Measurements from ENCODE around the gene DPF3. TPM values are rescaled to one million over a fixed set of nuclear protein-coding genes. Genes with fewer than 3 reads are reported as not detected.

The DPF3 gene
- total RNA-seq, 6 experiments from 2014 or later: 4.1 to 6.6 (median 5.4) TPM

DNA sequence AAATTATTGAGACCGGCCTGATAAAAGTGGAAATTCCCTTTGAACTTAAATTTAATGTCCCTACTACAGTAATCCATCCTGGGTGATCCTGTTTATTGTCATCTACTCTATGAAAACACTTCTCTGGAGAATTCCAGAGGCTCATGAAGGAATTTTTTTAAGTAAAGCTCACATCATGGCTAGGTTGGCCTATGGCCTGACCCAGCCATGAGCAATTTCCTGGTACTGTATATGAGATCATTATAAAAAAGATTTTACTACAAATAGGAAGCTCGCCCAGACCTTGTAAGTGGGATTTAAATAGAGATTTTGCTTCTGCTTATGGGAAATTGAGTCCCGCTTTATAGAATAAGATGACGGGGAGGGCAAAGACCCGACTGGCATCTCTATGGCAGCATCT, 215.5 kb downstream of the DPF3 start:
- Mint-ChIP-seq H3K27me3 (ENCODE audit: insufficient read depth) (peaks cover 2% of the 10 kb centered on the region), H3K27ac (peak overlapping the region; percentile 87), H3K4me3 (peak overlapping the region; percentile 26), H3K9me3 (peaks cover 6% of the 10 kb centered on the region; the same call in 1 of the 2 replicates), H3K4me1 (ENCODE audit: low read depth) (peaks cover 56% of the 10 kb centered on the region), H3K36me3 (ENCODE audit: low read depth) (peaks cover 41% of the 10 kb centered on the region)
- peak; percentile 60 for DNase-seq
- TF ChIP-seq, protein P1, sequence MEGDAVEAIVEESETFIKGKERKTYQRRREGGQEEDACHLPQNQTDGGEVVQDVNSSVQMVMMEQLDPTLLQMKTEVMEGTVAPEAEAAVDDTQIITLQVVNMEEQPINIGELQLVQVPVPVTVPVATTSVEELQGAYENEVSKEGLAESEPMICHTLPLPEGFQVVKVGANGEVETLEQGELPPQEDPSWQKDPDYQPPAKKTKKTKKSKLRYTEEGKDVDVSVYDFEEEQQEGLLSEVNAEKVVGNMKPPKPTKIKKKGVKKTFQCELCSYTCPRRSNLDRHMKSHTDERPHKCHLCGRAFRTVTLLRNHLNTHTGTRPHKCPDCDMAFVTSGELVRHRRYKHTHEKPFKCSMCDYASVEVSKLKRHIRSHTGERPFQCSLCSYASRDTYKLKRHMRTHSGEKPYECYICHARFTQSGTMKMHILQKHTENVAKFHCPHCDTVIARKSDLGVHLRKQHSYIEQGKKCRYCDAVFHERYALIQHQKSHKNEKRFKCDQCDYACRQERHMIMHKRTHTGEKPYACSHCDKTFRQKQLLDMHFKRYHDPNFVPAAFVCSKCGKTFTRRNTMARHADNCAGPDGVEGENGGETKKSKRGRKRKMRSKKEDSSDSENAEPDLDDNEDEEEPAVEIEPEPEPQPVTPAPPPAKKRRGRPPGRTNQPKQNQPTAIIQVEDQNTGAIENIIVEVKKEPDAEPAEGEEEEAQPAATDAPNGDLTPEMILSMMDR (IDR thresholded peaks at IDR 0.05): no peak

DNA sequence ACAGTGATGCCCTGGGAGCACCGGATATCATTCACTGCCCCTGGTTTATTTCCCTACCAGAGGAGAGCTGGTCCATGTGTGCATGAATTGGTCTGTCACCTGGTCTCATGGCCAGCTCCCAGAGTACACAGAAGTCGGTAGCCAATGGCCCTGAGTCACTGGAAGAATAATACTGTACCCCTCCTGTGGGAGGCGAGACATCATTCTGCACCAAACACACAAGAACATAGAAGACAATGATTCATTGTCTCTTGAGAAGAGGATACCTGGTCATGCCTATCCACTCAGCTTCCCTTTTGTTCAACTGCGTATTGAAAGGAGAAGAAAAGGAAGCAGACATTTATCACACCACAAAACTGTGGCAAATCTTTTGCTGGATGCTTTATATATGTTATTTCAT, 216.2 kb downstream of the DPF3 start:
- no peak for DNase-seq
- H3K9me3 Mint-ChIP-seq: peaks cover 6% of the 10 kb centered on the region; the same call in 1 of the 2 replicates
- peak overlapping the region; percentile 87; the same call in 1 of the 2 replicates for H3K27ac Mint-ChIP-seq
- peaks cover 39% of the 10 kb centered on the region for H3K36me3 Mint-ChIP-seq (ENCODE audit: low read depth)
- H3K4me3 Mint-ChIP-seq: no peak overlapping the region
- TF ChIP-seq, protein P1 (IDR thresholded peaks at IDR 0.05): no peak
- peaks cover 54% of the 10 kb centered on the region for H3K4me1 Mint-ChIP-seq (ENCODE audit: low read depth)
- peaks cover 2% of the 10 kb centered on the region for H3K27me3 Mint-ChIP-seq (ENCODE audit: insufficient read depth)

DNA sequence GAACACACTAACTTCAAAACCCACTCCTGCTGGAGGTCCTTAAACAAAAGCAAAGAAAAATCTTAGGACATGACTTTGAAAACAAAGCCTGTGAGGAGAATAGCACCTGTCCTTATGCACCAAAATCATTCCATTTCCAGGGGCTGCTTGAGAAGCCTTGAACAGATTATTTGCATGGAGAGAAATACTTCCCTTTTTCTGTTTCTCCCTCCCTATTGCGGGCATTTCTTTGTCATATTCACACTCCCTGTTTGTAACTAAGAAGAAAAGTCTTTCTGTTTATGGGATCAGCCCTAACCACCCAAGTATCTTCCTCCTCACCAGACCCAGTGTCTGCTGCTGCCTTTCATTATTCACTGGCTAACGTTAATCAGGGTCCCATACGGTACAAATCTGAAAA, 218.8 kb downstream of the DPF3 start:
- Mint-ChIP-seq H3K4me1 (ENCODE audit: low read depth) (peaks cover 29% of the 10 kb centered on the region), H3K27me3 (ENCODE audit: insufficient read depth) (no peaks in the 10 kb centered on the region; the same call in 1 of the 2 replicates), H3K27ac (no peak overlapping the region), H3K4me3 (no peak overlapping the region), H3K36me3 (ENCODE audit: low read depth) (peaks cover 52% of the 10 kb centered on the region), H3K9me3 (peaks cover 6% of the 10 kb centered on the region; the same call in 1 of the 2 replicates)
- TF ChIP-seq, protein P1 (IDR thresholded peaks at IDR 0.05): no peak
- no peak for DNase-seq

DNA sequence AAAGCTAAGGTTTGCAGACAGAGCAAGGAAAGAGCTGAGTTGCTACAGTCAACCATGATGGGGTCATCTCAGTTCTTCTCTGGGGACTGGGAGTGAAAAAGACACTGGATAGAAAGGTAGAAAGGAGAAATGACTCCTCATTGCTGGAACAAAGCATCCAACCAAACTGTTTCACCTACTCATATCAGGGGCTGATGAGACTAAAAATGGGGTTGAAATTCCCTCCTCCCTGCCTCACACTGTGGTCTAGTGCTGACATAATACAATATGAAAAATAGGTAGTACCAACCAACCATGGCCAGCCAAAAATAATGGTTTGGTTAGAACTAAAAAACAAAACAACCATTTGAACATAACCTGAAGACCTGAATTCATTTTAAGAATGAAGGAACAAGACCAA, 220.7 kb downstream of the DPF3 start:
- TF ChIP-seq, protein P1 (IDR thresholded peaks at IDR 0.05): no peak
- Mint-ChIP-seq H3K27ac (no peak overlapping the region), H3K27me3 (ENCODE audit: insufficient read depth) (no peaks in the 10 kb centered on the region; the same call in 1 of the 2 replicates), H3K36me3 (ENCODE audit: low read depth) (peaks cover 64% of the 10 kb centered on the region), H3K4me1 (ENCODE audit: low read depth) (peaks cover 18% of the 10 kb centered on the region), H3K9me3 (peaks cover 6% of the 10 kb centered on the region; the same call in 1 of the 2 replicates), H3K4me3 (no peak overlapping the region)
- DNase-seq: no peak

DNA sequence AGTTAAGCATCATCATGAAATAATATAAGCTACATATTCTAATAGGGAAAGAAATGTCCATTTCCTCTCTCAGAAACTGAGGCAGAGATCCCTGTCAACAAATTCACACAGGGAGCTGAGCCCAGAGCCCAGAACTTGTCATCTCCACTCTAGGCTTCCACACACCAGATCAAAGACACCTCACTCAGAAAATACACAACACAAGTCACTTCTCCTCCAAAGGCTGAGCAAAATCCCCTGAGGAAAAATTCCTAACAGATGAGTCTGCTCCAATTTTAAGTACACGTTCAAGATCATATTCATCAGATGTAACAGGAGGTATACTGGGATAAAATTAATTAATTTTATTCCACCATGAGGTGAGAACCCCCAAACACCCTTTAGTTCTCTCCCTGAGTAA, 227.3 kb downstream of the DPF3 start:
- H3K9me3 Mint-ChIP-seq: no peaks in the 10 kb centered on the region
- H3K4me3 Mint-ChIP-seq: peak overlapping the region; percentile 77
- peaks cover 3% of the 10 kb centered on the region for H3K27me3 Mint-ChIP-seq (ENCODE audit: insufficient read depth)
- peaks cover 41% of the 10 kb centered on the region for H3K36me3 Mint-ChIP-seq (ENCODE audit: low read depth)
- peak; percentile 85 for DNase-seq
- peaks cover 51% of the 10 kb centered on the region for H3K4me1 Mint-ChIP-seq (ENCODE audit: low read depth)
- TF ChIP-seq, protein P1 (IDR thresholded peaks at IDR 0.05): no peak
- H3K27ac Mint-ChIP-seq: peak overlapping the region; percentile 87
